Measurements from ENCODE around the gene SERPINA1. TPM values are rescaled to one million over a fixed set of nuclear protein-coding genes. Genes with fewer than 3 reads are reported as not detected.

The SERPINA1 gene
- total and polyA plus RNA-seq, 2 of the 13 experiments (the other 11 are each of a cell fraction or from before 2014, with no cell fraction given) = 3,266 to 11,015 TPM

DNA sequence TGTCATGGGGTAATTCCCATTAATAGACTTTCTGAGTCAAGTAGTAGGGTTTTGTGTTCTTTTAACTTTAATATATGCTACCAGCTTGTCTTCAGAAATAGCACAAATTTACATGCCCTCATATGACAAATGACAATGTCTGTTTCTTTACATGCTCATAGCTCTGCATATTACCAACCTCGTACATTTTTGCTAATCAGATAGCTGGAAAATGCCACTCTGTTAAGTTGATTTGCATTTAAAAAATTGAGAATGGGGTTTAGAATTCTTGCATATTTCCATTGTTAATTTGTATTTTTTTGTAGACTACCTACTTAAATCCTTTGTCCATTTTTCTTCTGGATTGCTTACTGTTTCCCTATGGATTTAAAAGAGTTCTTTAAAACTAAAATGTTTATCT lies 31.2 kb downstream of the SERPINA1 start:
- FAIRE-seq (no peak), DNase-seq (ENCODE audit: low spot score) (no peak), ATAC-seq (no peak)
- Histone ChIP-seq H3K9ac (ENCODE audit: insufficient read depth, low read depth, low read length) (no peak overlapping the region), H3K4me3 (replicated peaks in 1 of 3; ENCODE audit: insufficient read depth in 1 of 3, low read depth in 2 of 3, low read length in 3 of 3) (no peak overlapping the region), H3K27me3 (ENCODE audit: control insufficient read depth in 1 of 2, insufficient read depth in 2 of 2, low read length in 2 of 2) (no peaks in the 10 kb centered on the region), H4K20me1 (ENCODE audit: insufficient read depth, low read length) (no peaks in the 10 kb centered on the region), H2AFZ (ENCODE audit: low read length) (no peak overlapping the region), H3K4me2 (ENCODE audit: low read depth, low read length) (no peak overlapping the region), H3K36me3 (replicated peaks in 1 of 2; ENCODE audit: control insufficient read depth in 1 of 2, insufficient read depth in 2 of 2, low read length in 2 of 2) (no peaks in the 10 kb centered on the region), H3K79me2 (ENCODE audit: insufficient read depth, low read length) (no peaks in the 10 kb centered on the region), H3K27ac (ENCODE audit: extremely low read length, insufficient read depth, low read length) (no peak overlapping the region), H3K4me1 (ENCODE audit: insufficient read depth, low read length) (peaks cover 64% of the 10 kb centered on the region), H3K9me3 (ENCODE audit: low read length) (0 out of 2 replicates have a peak, but pooled peaks cover 5% of the 10 kb centered on the region)
- no TSS peak for BruUV-seq (replicated peaks)
- in situ Hi-C loops (cut with HindIII; ENCODE audit: extremely low pct_ligation_motif_present, low pct_unique_long_range_greater_than_20kb) = no loop called here
- no peak for TF ChIP-seq KMT2B (CRISPR knock-in tag; IDR thresholded peaks at IDR 0.05)
- no peak for TF ChIP-seq AGO1 (IDR thresholded peaks at IDR 0.05; ENCODE audit: low read depth, low read length, poor library complexity, severe bottlenecking)
- POLR2A ChIA-PET = interaction anchor here (1.2 to 3.6 kb wide), 2 partner anchors 31 to 53 kb away, joined by 3 to 32 read pairs; partner anchors contain the start of gene SERPINA1
- CTCF ChIA-PET (ENCODE audit: low intra/inter-chr PET ratio, low total read pairs) = no interaction called here
- whole genome bisulfite sequencing (ENCODE audit: low lambda C conversion rate) = 91% methylated on average over 1 of the region's 1 CpG
- intact Hi-C loops (cut with micrococcal nuclease; ENCODE audit: unreplicated experiment) = loop anchor here (5.0 kb wide), 1 partner anchor 35 kb away; the partner anchor contains the start of gene SERPINA6

DNA sequence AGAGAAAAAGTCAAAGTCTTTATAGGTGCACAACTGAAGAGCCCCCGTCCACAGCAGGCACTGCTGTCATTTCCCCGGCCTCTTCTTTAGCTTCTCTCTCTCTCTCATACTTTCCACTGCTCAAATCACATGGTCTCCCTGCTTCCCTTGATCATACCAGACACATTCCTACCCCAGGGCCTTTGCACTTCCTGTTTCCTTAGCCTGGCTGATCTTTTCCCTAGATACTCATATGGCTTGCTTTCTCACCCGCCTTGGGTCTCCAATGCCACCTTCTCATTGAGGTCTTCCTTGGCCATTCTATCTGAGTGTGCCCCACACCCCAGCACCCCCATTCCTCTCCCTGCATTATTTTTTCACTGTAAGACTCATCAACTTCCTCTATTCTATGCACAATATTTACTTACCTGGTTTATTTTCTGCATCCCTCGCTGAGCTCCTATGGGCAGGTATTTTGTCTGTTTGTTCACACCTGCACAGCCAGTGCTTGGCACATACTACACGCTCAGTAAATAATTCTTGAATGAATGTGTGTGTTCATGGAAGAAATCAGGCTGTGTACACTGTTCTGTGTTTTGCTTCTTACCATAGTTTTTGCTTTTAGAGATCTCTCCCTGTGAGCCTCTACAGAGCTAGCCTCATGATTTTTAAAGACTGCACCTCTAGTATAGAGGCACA lies 31.9 kb downstream of the SERPINA1 start:
- Histone ChIP-seq H4K20me1 (ENCODE audit: insufficient read depth, low read length) (no peaks in the 10 kb centered on the region), H3K4me2 (ENCODE audit: low read depth, low read length) (peak overlapping the region; percentile 18; the same call in 1 of the 2 replicates), H3K9me3 (ENCODE audit: low read length) (0 out of 2 replicates have a peak, but pooled peaks cover 5% of the 10 kb centered on the region), H3K79me2 (ENCODE audit: insufficient read depth, low read length) (no peaks in the 10 kb centered on the region), H3K4me1 (ENCODE audit: insufficient read depth, low read length) (peaks cover 61% of the 10 kb centered on the region), H2AFZ (ENCODE audit: low read length) (no peak overlapping the region), H3K4me3 (replicated peaks in 1 of 3; ENCODE audit: insufficient read depth in 1 of 3, low read depth in 2 of 3, low read length in 3 of 3) (no peak overlapping the region), H3K27ac (ENCODE audit: extremely low read length, insufficient read depth, low read length) (peak overlapping the region; percentile 7), H3K27me3 (ENCODE audit: control insufficient read depth in 1 of 2, insufficient read depth in 2 of 2, low read length in 2 of 2) (no peaks in the 10 kb centered on the region), H3K9ac (ENCODE audit: insufficient read depth, low read depth, low read length) (no peak overlapping the region), H3K36me3 (replicated peaks in 1 of 2; ENCODE audit: control insufficient read depth in 1 of 2, insufficient read depth in 2 of 2, low read length in 2 of 2) (no peaks in the 10 kb centered on the region)
- WGBS (ENCODE audit: low lambda C conversion rate) = 72% methylated on average over 5 of the region's 5 CpGs
- no peak for DNase-seq (ENCODE audit: low spot score)
- POLR2A ChIA-PET = interaction anchor here (1.2 to 3.6 kb wide), 5 partner anchors 20 to 55 kb away, joined by 3 to 32 read pairs (median 7); partner anchors contain the start of gene SERPINA1
- intact Hi-C loops (cut with micrococcal nuclease; ENCODE audit: unreplicated experiment) = loop anchor here (5.0 kb wide), 1 partner anchor 34 kb away; the partner anchor contains the start of gene SERPINA6
- no peak for FAIRE-seq
- no peak for ATAC-seq
- no TSS peak for BruUV-seq (replicated peaks)
- CTCF ChIA-PET (ENCODE audit: low intra/inter-chr PET ratio, low total read pairs) = interaction anchor here (0.7 to 2.4 kb wide), 2 partner anchors 19 to 56 kb away, joined by 3 to 14 read pairs; no protein-coding TSS in a partner anchor
- in situ Hi-C loops (cut with HindIII; ENCODE audit: extremely low pct_ligation_motif_present, low pct_unique_long_range_greater_than_20kb) = no loop called here
- TF ChIP-seq ZNF205 (CRISPR knock-in tag; IDR thresholded peaks at IDR 0.05) (peak; percentile 93), POGZ (CRISPR knock-in tag; IDR thresholded peaks at IDR 0.05) (0 out of 2 replicates have a peak, but pooled peaks have one; percentile 36), ZNF547 (CRISPR knock-in tag; IDR thresholded peaks at IDR 0.05) (no peak), ETV5 (CRISPR knock-in tag; IDR thresholded peaks at IDR 0.05; ENCODE audit: borderline replicate concordance) (peak; percentile 37; the same call in 1 of the 2 replicates), EP300 (IDR thresholded peaks at IDR 0.05; ENCODE audit: low read depth in 2 of 2, low read length in 2 of 2) (no peak), EP300 (CRISPR knock-in tag; IDR thresholded peaks at IDR 0.05; ENCODE audit: borderline replicate concordance) (no peak), TEAD3 (CRISPR knock-in tag; optimal IDR thresholded peaks at IDR 0.05; ENCODE audit: borderline replicate concordance) (no peak), MYNN (CRISPR knock-in tag; IDR thresholded peaks at IDR 0.05; ENCODE audit: low read depth) (no peak), CHD4 (IDR thresholded peaks at IDR 0.05; ENCODE audit: borderline replicate concordance, low read length) (peak; percentile 85), ZBTB3 (CRISPR knock-in tag; IDR thresholded peaks at IDR 0.05; ENCODE audit: borderline replicate concordance, low read depth) (no peak), HNRNPUL1 (IDR thresholded peaks at IDR 0.05; ENCODE audit: low read depth, low read length) (no peak), ZFP41 (CRISPR knock-in tag; IDR thresholded peaks at IDR 0.05; ENCODE audit: borderline replicate concordance) (no peak), GFI1 (CRISPR knock-in tag; IDR thresholded peaks at IDR 0.05; ENCODE audit: borderline replicate concordance) (0 out of 2 replicates have a peak, but pooled peaks have one; percentile 47), PCBP1 (IDR thresholded peaks at IDR 0.05; ENCODE audit: borderline replicate concordance, low read depth, low read length) (no peak)
- TF ChIP-seq, protein P1, sequence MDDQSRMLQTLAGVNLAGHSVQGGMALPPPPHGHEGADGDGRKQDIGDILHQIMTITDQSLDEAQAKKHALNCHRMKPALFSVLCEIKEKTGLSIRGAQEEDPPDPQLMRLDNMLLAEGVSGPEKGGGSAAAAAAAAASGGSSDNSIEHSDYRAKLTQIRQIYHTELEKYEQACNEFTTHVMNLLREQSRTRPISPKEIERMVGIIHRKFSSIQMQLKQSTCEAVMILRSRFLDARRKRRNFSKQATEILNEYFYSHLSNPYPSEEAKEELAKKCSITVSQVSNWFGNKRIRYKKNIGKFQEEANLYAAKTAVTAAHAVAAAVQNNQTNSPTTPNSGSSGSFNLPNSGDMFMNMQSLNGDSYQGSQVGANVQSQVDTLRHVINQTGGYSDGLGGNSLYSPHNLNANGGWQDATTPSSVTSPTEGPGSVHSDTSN (CRISPR knock-in tag; IDR thresholded peaks at IDR 0.05; ENCODE audit: borderline replicate concordance) = no peak
